A673 (cell line): ENCODE data around the gene TADA3. TPM values are rescaled to one million over a fixed set of nuclear protein-coding genes. Genes with fewer than 3 reads are reported as not detected.

ENCODE experiments used
- BruUV-seq: library from RNA; stranded (reverse); fragments of 400-500 nt; replicated peaks from 2 replicates; lab custom pipeline; 2021; lab: Mats Ljungman, UMichigan
- CTCF ChIA-PET: fragments of 300-600 bp; sonication (Branson Sonifier 250); formaldehyde crosslinking; loops from one replicate; lab custom pipeline; 2022; ENCODE audit warnings: antibody characterized with exemption; lab: Charles Lee
- POLR2A ChIA-PET: fragments of 300-600 bp; sonication (Branson Sonifier 250); formaldehyde crosslinking; loops from one replicate; lab custom pipeline; 2022; ENCODE audit warnings: antibody characterized with exemption; ENCODE audit not compliant: low non-redundant PET; lab: Charles Lee
- DNase-seq: peaks from one replicate; pipeline ENCODE4 v3.0.0-alpha.2; 2015; ENCODE audit warnings: low spot score
- H3K27ac ChIP-seq: fragments of 200-600 bp; sonication (generic); 2 replicates; pipeline ENCODE4 v1.5.1; 2016; ENCODE audit warnings: mixed run types, low read depth, mild to moderate bottlenecking, mixed read lengths, antibody characterized with exemption, low read length; ENCODE audit not compliant: poor library complexity, severe bottlenecking
- H3K27me3 ChIP-seq: fragments of 200-600 bp; sonication (generic); replicated peaks from 2 replicates; pipeline ENCODE4 v1.6.1; 2017; ENCODE audit warnings: mixed run types, low read depth, mild to moderate bottlenecking, mixed read lengths, antibody characterized with exemption, low read length; ENCODE audit not compliant: insufficient read depth, poor library complexity
- H3K36me3 ChIP-seq: fragments of 200-600 bp; sonication (generic); 2 replicates; pipeline ENCODE4 v1.6.1; 2016; ENCODE audit warnings: mixed run types, mild to moderate bottlenecking, mixed read lengths, antibody characterized with exemption, low read length; ENCODE audit not compliant: insufficient read depth, poor library complexity, severe bottlenecking
- H3K4me1 ChIP-seq: fragments of 200-600 bp; sonication (generic); 2 replicates; pipeline ENCODE4 v1.6.1; 2017; ENCODE audit warnings: mixed run types, mild to moderate bottlenecking, mixed read lengths, antibody characterized with exemption, low read length; ENCODE audit not compliant: insufficient read depth, poor library complexity, severe bottlenecking
- H3K4me3 ChIP-seq: fragments of 200-600 bp; sonication (generic); 2 replicates; pipeline ENCODE4 v1.5.1; 2016; ENCODE audit warnings: low read depth, mixed run types, mild to moderate bottlenecking, mixed read lengths, low read length; ENCODE audit not compliant: poor library complexity, severe bottlenecking
- H3K9me3 ChIP-seq: fragments of 200-600 bp; sonication (generic); 2 replicates; pipeline ENCODE4 v1.6.1; 2016; ENCODE audit warnings: mixed run types, low read depth, mild to moderate bottlenecking, mixed read lengths, antibody characterized with exemption, low read length; ENCODE audit not compliant: poor library complexity, severe bottlenecking
- CTCF ChIP-seq: fragments of 300-800, 200-600 bp; sonication (generic); conservative IDR thresholded peaks from 2 replicates; pipeline ENCODE4 v1.5.1; 2017; ENCODE audit warnings: low read depth, mild to moderate bottlenecking, antibody characterized with exemption, low read length, moderate library complexity, mixed read lengths
- EZH2 ChIP-seq: fragments of 200-600 bp; sonication (generic); IDR thresholded peaks from 2 replicates; pipeline ENCODE4 v1.6.1; 2017; ENCODE audit warnings: borderline replicate concordance, low read depth, mild to moderate bottlenecking, mixed read lengths, antibody characterized with exemption, low read length; ENCODE audit not compliant: poor library complexity, severe bottlenecking
- intact Hi-C: fragments of 100-400 bp; cut with micrococcal nuclease; formaldehyde crosslinking; loops from one replicate; pipeline ENCODE4 v1.10.0; 2022; ENCODE audit not compliant: unreplicated experiment
- total RNA-seq: library from RNA; stranded (reverse); gene quantifications from 2 replicates; pipeline ENCODE4 v1.2.3, GENCODE V29; 2021

TADA3 gene
- total RNA-seq, 1 experiment from 2014 or later, result 46.1 TPM

DNA sequence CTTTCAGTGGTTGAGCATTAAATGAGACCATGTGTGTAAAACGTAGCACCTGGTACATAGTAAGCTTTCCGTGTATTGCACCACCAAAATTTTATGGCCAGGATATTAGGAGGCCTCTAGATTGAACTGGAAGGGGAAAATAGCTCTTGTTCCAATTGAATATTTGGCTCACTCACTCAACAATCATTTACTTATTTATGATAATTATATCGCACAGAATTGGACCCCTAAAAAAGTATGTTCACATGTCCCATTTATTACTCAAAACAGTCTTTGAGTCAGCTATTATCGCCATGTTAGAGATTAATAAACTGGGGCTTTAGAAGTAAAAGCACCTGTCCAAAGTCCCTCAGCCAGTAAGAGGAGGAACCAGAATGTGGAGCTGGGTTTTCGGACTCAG, 12.7 kb upstream of the TADA3 start:
- H3K4me3 ChIP-seq, result no peak overlapping the region
- no peaks in the 10 kb centered on the region for H3K27me3 ChIP-seq
- no peak for DNase-seq
- H3K36me3 ChIP-seq, result peaks cover 58% of the 10 kb centered on the region
- no TSS peak for BruUV-seq
- peaks cover 7% of the 10 kb centered on the region for H3K4me1 ChIP-seq
- CTCF ChIA-PET, result no interaction called here
- POLR2A ChIA-PET, result no interaction called here
- H3K27ac ChIP-seq, result no peak overlapping the region
- no peaks in the 10 kb centered on the region for H3K9me3 ChIP-seq
- intact Hi-C loops, result loop anchor here (5.0 kb wide), 1 partner anchor 303 kb away; no protein-coding TSS in a partner anchor
- TF ChIP-seq EZH2 (no peak), CTCF (no peak)

- H3K4me1 ChIP-seq, result no peaks in the 10 kb centered on the region
- no TSS peak for BruUV-seq
- no peaks in the 10 kb centered on the region for H3K27me3 ChIP-seq
- H3K36me3 ChIP-seq, result peaks cover 73% of the 10 kb centered on the region
- no peak overlapping the region for H3K4me3 ChIP-seq
- ChIA-PET CTCF (no interaction called here), POLR2A (no interaction called here)
- intact Hi-C loops, result no loop called here
- DNase-seq, result no peak
- H3K27ac ChIP-seq, result no peak overlapping the region
- TF ChIP-seq EZH2 (no peak), CTCF (no peak)
- H3K9me3 ChIP-seq, result no peaks in the 10 kb centered on the region
These were observed 11.2 kb upstream of the TADA3 start for GRCh38 chr3:9803494-9803893.

DNA sequence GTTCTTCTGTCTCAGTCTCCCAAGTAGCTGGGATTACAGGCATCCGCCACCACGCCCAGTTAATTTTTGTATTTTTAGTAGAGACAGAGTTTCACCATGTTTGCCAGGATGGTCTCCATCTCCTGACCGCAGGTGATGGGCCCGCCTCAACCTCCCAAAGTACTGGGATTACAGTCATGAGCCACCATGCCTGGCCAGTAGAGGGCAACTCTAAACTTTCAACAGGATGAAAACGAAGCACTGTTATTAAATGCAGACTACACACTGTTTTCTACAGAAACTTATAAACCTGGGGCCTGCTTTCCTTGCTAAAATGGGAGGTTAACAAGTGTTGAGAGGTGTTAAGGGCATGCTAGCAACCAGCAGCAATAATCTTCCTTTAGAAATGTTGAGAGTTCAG, 8.3 kb upstream of the TADA3 start:
- intact Hi-C loops, result no loop called here
- Histone ChIP-seq H3K36me3 (peaks cover 78% of the 10 kb centered on the region), H3K27me3 (no peaks in the 10 kb centered on the region), H3K4me1 (no peaks in the 10 kb centered on the region), H3K9me3 (no peaks in the 10 kb centered on the region), H3K27ac (no peak overlapping the region), H3K4me3 (no peak overlapping the region)
- DNase-seq, result no peak
- TF ChIP-seq EZH2, result no peak
- TF ChIP-seq CTCF, result peak; percentile 40; the same call in 1 of the 2 replicates
- CTCF ChIA-PET, result no interaction called here
- BruUV-seq, result no TSS peak
- POLR2A ChIA-PET, result interaction anchor here (0.6 kb wide), 1 partner anchor 47 kb away, joined by 5 read pairs; no protein-coding TSS in a partner anchor
